Nephron (organoid): ENCODE measurements around the gene ABT1.

Experiments
- H3K27ac Mint-ChIP-seq, 3 experiments: 2 replicates each; pipeline ENCODE4 v1.8.0; 2020; ENCODE audit warnings: mixed read lengths in 3 of 3, mild to moderate bottlenecking in 2 of 3, moderate library complexity in 1 of 3
- H3K27me3 Mint-ChIP-seq: 2 replicates; pipeline ENCODE4 v1.8.0; 2021; ENCODE audit warnings: low read depth, mild to moderate bottlenecking, moderate library complexity, mixed read lengths
- H3K36me3 Mint-ChIP-seq: 2 replicates; pipeline ENCODE4 v1.8.0; 2020; ENCODE audit warnings: low read depth, mixed read lengths
- H3K4me1 Mint-ChIP-seq: 2 replicates; pipeline ENCODE4 v1.8.0; 2020; ENCODE audit warnings: mixed read lengths
- H3K4me3 Mint-ChIP-seq, 3 experiments: 2 replicates each; pipeline ENCODE4 v1.8.0; 2020; ENCODE audit warnings: mild to moderate bottlenecking in 3 of 3, mixed read lengths in 3 of 3, moderate library complexity in 2 of 3
- H3K9me3 Mint-ChIP-seq: 2 replicates; pipeline ENCODE4 v1.8.0; 2020; ENCODE audit warnings: mixed read lengths
- CTCF ChIP-seq, 3 experiments: fragments of 200-600 bp; sonication (generic); IDR thresholded peaks; one replicate each; pipeline ENCODE4 v1.5.0; 2021; ENCODE audit warnings: antibody characterized with exemption in 3 of 3; ENCODE audit not compliant: unreplicated experiment in 3 of 3

The ABT1 gene

GRCh38 chr6:26561533-26562466, 35.0 kb upstream of the ABT1 start:
- Mint-ChIP-seq H3K27ac (no peak overlapping the region), H3K4me3 (no peak overlapping the region), H3K27me3 (peaks cover 5% of the 10 kb centered on the region), H3K36me3 (no peaks in the 10 kb centered on the region), H3K9me3 (peaks cover 9% of the 10 kb centered on the region), H3K4me1 (no peaks in the 10 kb centered on the region)
- TF ChIP-seq CTCF (IDR thresholded peaks at IDR 0.05; ENCODE audit: unreplicated experiment in 3 of 3), result no peak

- Mint-ChIP-seq H3K36me3 (no peaks in the 10 kb centered on the region), H3K9me3 (peaks cover 11% of the 10 kb centered on the region), H3K4me3 (no peak overlapping the region), H3K27ac (no peak overlapping the region), H3K27me3 (peaks cover 5% of the 10 kb centered on the region), H3K4me1 (peaks cover 2% of the 10 kb centered on the region)
- TF ChIP-seq CTCF (IDR thresholded peaks at IDR 0.05; ENCODE audit: unreplicated experiment in 3 of 3), result no peak
These were observed 33.3 kb upstream of the ABT1 start for GRCh38 chr6:26563488-26563887.

- peak overlapping the region; percentile 90 to 97 (median 97) for H3K4me3 Mint-ChIP-seq
- peaks cover 9% of the 10 kb centered on the region for H3K4me1 Mint-ChIP-seq
- H3K27me3 Mint-ChIP-seq, result peaks cover 19% of the 10 kb centered on the region
- H3K9me3 Mint-ChIP-seq, result peaks cover 4% of the 10 kb centered on the region
- no peaks in the 10 kb centered on the region for H3K36me3 Mint-ChIP-seq
- peak overlapping the region in 1 of 3 experiments; percentile 82 for H3K27ac Mint-ChIP-seq
- TF ChIP-seq CTCF (IDR thresholded peaks at IDR 0.05; ENCODE audit: unreplicated experiment in 3 of 3), result peak in 2 of 3 experiments; percentile 18 to 28
These were observed 27.9 kb upstream of the ABT1 start for GRCh38 chr6:26568601-26569432.

- Mint-ChIP-seq H3K9me3 (peaks cover 4% of the 10 kb centered on the region), H3K4me1 (peaks cover 9% of the 10 kb centered on the region), H3K27ac (peak overlapping the region in 1 of 3 experiments; percentile 43), H3K27me3 (peaks cover 21% of the 10 kb centered on the region), H3K4me3 (peak overlapping the region; percentile 90 to 97 (median 97)), H3K36me3 (no peaks in the 10 kb centered on the region)
- TF ChIP-seq CTCF (IDR thresholded peaks at IDR 0.05; ENCODE audit: unreplicated experiment in 3 of 3), result no peak
These were observed 27.4 kb upstream of the ABT1 start for GRCh38 chr6:26569433-26569764.

- no peak for TF ChIP-seq CTCF (IDR thresholded peaks at IDR 0.05; ENCODE audit: unreplicated experiment in 3 of 3)
- Mint-ChIP-seq H3K4me1 (peaks cover 9% of the 10 kb centered on the region), H3K27me3 (peaks cover 28% of the 10 kb centered on the region), H3K4me3 (peak overlapping the region; percentile 90 to 97 (median 97)), H3K36me3 (no peaks in the 10 kb centered on the region), H3K9me3 (peaks cover 4% of the 10 kb centered on the region), H3K27ac (no peak overlapping the region)
These were observed 26.5 kb upstream of the ABT1 start for GRCh38 chr6:26570027-26570809.
